HG03280 (cell line): ENCODE data around the gene HIC1.

Experiments used
- ATAC-seq: cut with Tn5 transposase; IDR thresholded peaks from one replicate; pipeline ENCODE4 v1.9.1; 2021; ENCODE audit warnings: mild to moderate bottlenecking, moderate library complexity; ENCODE audit not compliant: unreplicated experiment

The HIC1 gene

GRCh38 chr17:2042933-2043332, 12.0 kb upstream of the HIC1 start:
- no peak for ATAC-seq

GRCh38 chr17:2043785-2044184, 11.1 kb upstream of the HIC1 start:
- no peak for ATAC-seq

GRCh38 chr17:2044263-2044894, 10.5 kb upstream of the HIC1 start:
- ATAC-seq, result no peak

GRCh38 chr17:2047590-2047989, 7.3 kb upstream of the HIC1 start:
- no peak for ATAC-seq

GRCh38 chr17:2048805-2049204, 6.1 kb upstream of the HIC1 start:
- no peak for ATAC-seq

GRCh38 chr17:2049333-2050299, 5.3 kb upstream of the HIC1 start:
- ATAC-seq, result peak; percentile 54

- ATAC-seq, result no peak
These were observed 4.4 kb upstream of the HIC1 start for GRCh38 chr17:2050300-2051060.

- ATAC-seq, result no peak
These were observed 3.6 kb upstream of the HIC1 start for GRCh38 chr17:2051061-2051932.

- ATAC-seq, result no peak
These were observed 2.9 kb upstream of the HIC1 start for GRCh38 chr17:2051933-2052559.

- ATAC-seq, result no peak
These were observed 1.3 kb upstream of the HIC1 start for GRCh38 chr17:2053380-2054261.

GRCh38 chr17:2054262-2054511, 716 bp upstream of the HIC1 start:
- ATAC-seq, result no peak

GRCh38 chr17:2055292-2056205, 646 bp downstream of the HIC1 start:
- ATAC-seq, result peak; percentile 7

- ATAC-seq, result no peak
These were observed 1.6 kb downstream of the HIC1 start for GRCh38 chr17:2056206-2057174.

GRCh38 chr17:2057175-2057759, 2.4 kb downstream of the HIC1 start:
- ATAC-seq, result no peak

GRCh38 chr17:2057760-2058585, 3.1 kb downstream of the HIC1 start:
- ATAC-seq, result no peak
